OCI-M2 (cell line): ENCODE results near the gene PLA1A.

ENCODE experiments used
- DNase-seq: peaks from one replicate; lab custom pipeline; 2025; ENCODE audit not compliant: unreplicated experiment; lab: John Stamatoyannopoulos, UW

Gene PLA1A

GRCh38 chr3:119604878-119605277, 7.2 kb downstream of the PLA1A start:
- DNase-seq: no peak

GRCh38 chr3:119608405-119609000, 10.8 kb downstream of the PLA1A start:
- DNase-seq: no peak

- no peak for DNase-seq
Observed at GRCh38 chr3:119609301-119609700, 11.6 kb downstream of the PLA1A start.

- no peak for DNase-seq
Observed at GRCh38 chr3:119611664-119612063, 14.0 kb downstream of the PLA1A start.

GRCh38 chr3:119613201-119613600, 15.5 kb downstream of the PLA1A start:
- no peak for DNase-seq

DNA sequence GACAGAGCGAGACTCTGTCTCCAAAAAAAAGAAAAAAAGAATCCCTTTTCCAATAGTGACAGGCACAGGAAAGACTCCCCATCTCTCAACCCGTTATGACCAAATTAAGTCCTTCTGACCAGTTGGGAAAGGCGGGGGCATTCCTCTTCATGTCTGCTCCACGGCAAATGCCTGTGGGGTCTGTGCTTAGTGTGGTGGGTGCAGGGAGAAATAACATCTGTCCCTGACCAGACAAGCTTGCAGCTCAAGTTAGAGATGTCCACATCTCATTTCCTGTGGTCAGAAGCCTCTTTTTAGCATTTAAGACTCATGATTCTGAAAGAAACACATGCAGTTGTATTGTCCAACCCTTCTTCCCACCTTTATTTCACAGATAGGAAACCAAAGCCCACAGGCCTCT, 16.2 kb downstream of the PLA1A start:
- no peak for DNase-seq

GRCh38 chr3:119616056-119616455, 18.4 kb downstream of the PLA1A start:
- no peak for DNase-seq

GRCh38 chr3:119619094-119619493, 21.4 kb downstream of the PLA1A start:
- DNase-seq: no peak

DNA sequence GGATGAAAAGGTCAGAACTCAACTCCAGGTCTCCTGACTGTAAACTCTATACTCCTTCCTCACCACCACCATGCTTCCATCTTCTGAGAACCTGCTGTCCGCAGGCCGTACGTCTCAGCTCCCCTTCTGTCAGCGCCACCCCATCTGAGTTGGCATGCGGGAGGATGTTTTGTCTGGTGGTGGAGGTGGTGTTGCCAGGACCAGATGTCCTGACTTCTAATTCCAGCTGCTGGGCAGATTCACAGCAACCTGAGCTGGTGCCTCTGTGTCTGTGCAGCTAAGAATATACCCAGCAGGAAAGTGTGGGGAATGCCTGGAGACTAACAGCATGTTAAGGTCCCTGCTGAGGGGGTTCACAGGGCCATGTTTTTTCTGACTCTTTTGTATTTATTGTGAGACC, 23.2 kb downstream of the PLA1A start:
- no peak for DNase-seq

- no peak for DNase-seq
Observed at GRCh38 chr3:119624002-119624720, 26.5 kb downstream of the PLA1A start.

GRCh38 chr3:119625451-119626153, 27.9 kb downstream of the PLA1A start:
- no peak for DNase-seq

- no peak for DNase-seq
Observed at GRCh38 chr3:119626196-119626595, 28.5 kb downstream of the PLA1A start.

DNA sequence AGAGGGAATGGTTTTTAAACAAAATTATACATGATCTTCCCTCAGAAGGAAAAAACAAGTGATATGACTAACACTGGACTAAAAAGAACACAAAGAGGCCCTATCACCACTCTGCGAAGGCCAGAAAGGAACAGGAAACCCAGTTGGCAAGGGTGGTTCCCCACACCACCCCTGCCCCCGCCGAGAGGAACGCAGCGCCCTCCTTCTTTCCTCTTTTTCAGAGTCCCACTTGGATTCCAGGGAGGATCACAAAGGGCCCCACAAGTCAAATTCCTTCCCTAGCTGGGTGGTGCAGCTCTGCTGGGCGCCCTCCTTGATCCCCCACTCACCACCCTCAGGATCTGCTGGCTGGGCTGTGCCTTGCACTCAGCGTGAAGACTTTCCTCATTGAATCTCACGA, 29.8 kb downstream of the PLA1A start:
- no peak for DNase-seq

DNA sequence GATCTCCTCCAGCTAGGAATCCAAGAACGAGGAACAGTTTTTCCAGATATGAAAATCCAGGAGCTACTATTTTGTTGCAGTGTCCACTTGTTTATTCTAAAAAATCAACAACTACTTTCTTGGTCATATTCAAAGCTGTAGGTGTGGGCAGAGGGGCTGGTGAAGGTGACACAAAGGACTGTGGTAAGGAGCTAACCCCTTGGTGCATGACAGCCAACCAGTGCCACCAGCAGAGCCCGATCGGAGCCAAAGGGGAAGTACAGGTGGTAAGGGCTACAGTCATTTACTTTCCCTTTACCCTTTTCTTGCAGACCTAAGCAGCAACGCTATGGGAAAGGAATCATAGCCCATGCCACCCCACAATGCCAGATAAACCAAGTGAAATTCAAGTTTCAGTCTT, 30.7 kb downstream of the PLA1A start:
- DNase-seq: no peak

DNA sequence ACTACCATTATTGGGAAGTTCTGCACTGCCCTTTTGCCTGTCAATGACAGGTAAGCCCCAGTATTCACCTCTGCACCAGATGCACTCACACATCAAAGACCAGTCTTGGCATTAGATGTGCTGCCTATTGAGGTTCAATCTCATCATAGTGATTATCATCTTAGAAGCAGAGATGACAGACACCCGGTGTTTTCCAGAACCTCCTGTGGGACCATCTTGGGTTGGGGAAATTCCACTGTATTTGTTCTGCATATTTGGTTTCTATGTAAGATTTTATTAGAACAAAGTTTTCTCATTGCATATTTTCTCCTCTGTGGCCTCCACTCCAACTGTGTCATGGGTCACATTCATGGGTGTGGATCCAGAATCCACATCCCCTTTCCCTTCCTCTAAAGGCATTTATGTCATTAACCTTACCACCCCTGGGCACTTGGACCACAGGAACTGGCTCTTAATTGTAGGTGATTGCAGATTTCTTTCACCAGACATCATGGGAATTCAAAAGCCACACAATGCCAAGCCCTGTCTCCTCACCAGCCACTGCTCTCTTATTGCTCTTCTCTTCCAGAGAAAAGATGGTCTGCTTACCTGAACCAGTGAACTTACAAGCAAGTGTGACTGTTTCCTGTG, 31.2 kb downstream of the PLA1A start:
- DNase-seq: no peak

DNA sequence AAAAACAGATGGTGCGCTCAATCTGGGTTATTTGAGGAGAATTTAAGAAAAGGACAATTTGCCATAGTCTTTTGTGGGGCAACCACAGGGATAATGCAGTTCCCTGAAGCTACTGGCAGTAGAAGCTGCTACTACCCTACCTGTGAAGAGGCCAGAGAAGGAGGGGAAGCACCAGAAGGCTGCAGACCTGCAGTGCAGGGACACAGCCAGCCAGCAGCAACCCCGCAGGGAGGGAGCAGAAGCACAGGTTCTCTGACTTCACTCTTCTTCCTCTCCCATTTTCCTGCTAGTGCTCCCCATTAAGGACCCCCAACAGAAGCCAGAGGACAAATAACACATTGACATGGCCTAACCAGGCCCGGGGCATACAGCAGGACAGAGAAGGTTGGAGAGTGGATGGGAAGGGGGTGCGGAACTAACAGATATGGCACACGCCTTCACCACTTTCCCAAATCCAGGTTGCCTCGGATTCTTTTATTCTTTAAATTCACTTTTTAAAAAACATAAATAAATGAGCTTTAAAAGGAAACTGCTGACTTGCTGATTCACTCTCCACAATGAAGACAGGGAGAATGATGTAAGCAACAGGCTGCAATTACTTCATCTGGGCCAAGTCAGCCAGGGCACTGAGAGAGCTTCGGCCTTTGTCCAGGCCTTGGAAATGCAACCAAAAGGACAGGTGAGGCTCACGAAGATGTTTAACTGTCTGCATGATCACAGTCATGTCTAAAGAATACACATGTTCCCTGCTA, 32.6 kb downstream of the PLA1A start:
- DNase-seq: no peak

DNA sequence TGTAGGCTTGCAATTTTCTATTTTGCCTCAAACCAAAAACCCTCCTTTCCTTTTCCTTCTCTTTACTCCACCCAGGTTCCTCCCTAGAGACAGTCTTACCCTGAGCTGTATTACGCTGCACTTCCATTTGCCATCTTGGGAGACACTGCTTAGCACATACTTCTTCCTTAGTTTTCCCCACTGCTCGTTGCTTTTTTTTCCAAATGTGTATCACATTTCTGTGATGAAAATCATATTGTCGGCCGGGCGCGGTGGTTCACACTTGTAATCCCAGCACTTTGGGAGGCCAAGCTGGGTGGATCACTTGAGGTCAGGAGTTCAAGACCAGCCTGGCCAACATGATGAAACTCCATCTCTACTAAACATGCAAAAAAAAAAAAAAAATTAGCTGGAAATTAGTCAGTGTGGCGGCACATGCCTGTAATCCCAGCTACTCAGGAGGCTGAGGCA, 33.2 kb downstream of the PLA1A start:
- DNase-seq: no peak

- DNase-seq: no peak
Observed at GRCh38 chr3:119631516-119631915, 33.8 kb downstream of the PLA1A start.

- DNase-seq: no peak
Observed at GRCh38 chr3:119632216-119632615, 34.5 kb downstream of the PLA1A start.

GRCh38 chr3:119632829-119633228, 35.1 kb downstream of the PLA1A start:
- no peak for DNase-seq

DNA sequence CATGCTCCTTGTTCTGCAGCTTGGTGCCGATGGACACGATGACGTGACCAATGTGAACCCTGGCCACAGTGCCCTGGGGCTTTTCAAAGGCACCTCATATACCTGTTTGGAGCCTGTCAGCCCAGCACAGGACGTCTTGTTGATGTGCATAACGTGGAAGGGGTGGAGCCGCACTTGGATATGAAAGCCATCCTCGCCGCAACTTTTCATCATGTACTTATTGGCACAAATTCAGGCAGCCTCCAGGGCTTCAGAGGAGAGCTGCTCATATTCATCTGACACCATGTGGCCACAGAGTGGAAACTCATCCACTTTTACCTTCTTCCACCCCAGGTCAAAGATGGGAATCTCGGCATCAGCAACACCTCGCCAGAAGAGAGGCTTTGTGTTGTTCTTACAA, 38.0 kb downstream of the PLA1A start:
- DNase-seq: no peak
